Coronary artery (tissue), 2 donors: Measurements from ENCODE around the gene STIMATE.

Source experiments
- DNase-seq: peaks from one replicate; pipeline ENCODE4 v3.0.0-alpha.2; 2017; ENCODE audit warnings: low spot score
- H3K27ac ChIP-seq, 2 donors: fragments of 200-600 bp; sonication (generic); one replicate each; pipeline ENCODE4 v1.5.1; 2016 to 2019
- H3K4me3 ChIP-seq: fragments of 200-600 bp; sonication (generic); 2 replicates; pipeline ENCODE4 v1.5.1; 2016; ENCODE audit warnings: mild to moderate bottlenecking, moderate library complexity
- CTCF ChIP-seq: fragments of 200-600 bp; sonication (generic); IDR thresholded peaks from one replicate; pipeline ENCODE4 v1.5.1; 2019; ENCODE audit warnings: antibody characterized with exemption

STIMATE gene

DNA sequence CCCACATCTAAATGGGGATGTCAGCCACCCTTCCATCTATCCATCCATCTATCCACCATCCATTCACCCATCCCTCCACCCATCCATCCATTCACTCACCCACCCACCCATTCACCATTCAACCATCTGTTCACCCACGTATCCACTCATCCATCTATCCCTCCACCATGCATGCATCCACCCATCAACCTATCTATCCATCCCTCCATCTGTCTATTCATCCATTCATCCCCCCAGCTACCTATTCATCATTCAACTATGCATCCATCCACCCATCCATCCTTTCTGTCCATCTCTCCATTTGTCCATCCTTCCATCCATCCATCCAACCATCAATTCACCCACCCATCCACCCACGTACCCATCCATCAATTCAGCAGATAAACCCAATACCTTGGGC lies 88.2 kb downstream of the STIMATE start:
- DNase-seq, result no peak
- Histone ChIP-seq H3K4me3 (no peak overlapping the region), H3K27ac (no peak overlapping the region)
- no peak for TF ChIP-seq CTCF

DNA sequence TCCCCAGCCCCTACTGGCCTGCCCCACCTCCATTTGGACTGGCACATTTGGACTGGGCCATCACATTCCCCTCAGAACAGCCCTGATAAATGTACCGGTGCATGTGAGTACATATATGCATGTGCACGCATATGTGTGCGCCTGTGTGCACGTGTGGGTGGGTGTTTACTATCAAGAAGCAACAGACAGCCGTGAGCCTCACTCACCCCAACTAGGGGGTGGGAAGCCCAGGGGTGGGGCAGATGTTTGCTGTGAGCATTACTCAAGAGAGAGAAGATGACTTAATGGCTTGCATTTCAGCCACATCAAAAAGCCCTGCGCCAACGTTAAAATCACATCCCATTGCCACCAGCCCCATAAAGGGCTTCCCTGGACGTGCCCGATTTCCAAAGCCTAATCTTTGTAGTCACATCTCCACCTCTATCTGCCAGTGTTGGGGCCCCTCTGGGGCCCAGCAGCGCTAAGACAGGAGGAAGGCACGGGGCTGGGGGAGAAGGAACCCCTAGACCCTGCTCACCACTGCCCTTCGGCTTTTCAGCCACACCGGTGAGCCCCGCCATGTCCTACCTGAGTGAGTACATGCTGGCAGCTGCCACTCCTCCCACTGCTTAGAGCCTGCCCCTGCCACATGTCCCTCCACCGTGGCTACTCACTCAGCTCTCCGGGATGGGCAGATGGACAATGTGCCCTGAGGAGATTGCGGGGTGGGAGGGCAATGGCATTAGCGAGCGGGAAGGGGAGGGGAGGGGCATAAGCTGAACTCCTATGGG lies 91.9 kb downstream of the STIMATE start:
- Histone ChIP-seq H3K4me3 (no peak overlapping the region), H3K27ac (no peak overlapping the region)
- no peak for TF ChIP-seq CTCF
- no peak for DNase-seq

- TF ChIP-seq CTCF, result no peak
Observed at GRCh38 chr3:52801839-52802238, 95.5 kb downstream of the STIMATE start.

DNA sequence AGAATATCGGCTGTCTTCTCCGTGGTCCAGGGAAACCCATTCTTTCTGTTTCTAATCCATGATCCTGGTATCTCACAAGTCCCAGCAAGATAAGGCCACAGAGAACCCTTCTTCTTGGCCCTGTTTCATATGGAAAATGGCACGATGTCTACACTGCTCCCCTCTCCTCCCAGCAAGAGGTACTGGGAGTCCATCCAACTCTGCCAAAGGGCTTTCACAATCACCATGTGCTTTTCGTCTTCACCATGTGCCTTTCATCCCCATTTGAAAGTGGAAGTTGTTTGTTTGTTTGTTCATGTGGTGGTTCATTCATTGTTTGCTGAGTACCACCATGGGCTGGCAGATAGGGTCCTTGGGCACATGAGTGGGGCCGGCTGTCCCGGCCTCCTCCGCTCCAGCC lies 97.3 kb downstream of the STIMATE start:
- TF ChIP-seq CTCF, result no peak
- no peak overlapping the region for H3K27ac ChIP-seq
- no peak overlapping the region for H3K4me3 ChIP-seq
- no peak for DNase-seq

More at GRCh38 chr3:52801839-52802238, 95.5 kb downstream of the STIMATE start:
- DNase-seq, result no peak
- no peak overlapping the region for H3K27ac ChIP-seq
- H3K4me3 ChIP-seq, result no peak overlapping the region

GRCh38 chr3:52798978-52799476 lies 98.3 kb downstream of the STIMATE start:
- DNase-seq, result no peak
- TF ChIP-seq CTCF, result no peak
- Histone ChIP-seq H3K27ac (peak overlapping the region in 1 of 2 donors; percentile 34), H3K4me3 (no peak overlapping the region)

- H3K27ac ChIP-seq, result peak overlapping the region; percentile 18 to 34
- TF ChIP-seq CTCF, result no peak
- H3K4me3 ChIP-seq, result no peak overlapping the region
- no peak for DNase-seq
Observed at GRCh38 chr3:52798376-52798977, 98.9 kb downstream of the STIMATE start.

DNA sequence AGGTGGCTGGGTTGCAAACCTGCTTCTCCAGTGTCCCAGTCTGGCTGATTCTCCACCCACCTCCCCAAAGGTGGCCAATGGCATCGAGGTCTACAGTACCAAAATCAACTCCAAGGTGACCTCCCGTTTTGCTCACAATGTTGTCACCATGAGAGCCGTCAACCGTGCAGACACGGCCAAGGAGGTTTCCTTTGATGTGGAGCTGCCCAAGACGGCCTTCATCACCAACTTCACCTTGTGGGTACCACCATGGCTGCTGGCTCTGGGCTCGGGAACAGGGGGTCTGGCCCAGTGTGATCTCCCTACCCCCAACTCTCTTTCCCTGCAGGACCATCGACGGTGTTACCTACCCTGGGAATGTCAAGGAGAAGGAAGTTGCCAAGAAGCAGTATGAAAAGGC lies 100.9 kb downstream of the STIMATE start:
- TF ChIP-seq CTCF, result no peak
- Histone ChIP-seq H3K27ac (peak overlapping the region in 1 of 2 donors; percentile 88), H3K4me3 (no peak overlapping the region)
- no peak for DNase-seq
